Stimulated activated CD8-positive, alpha-beta memory T cell treated with anti-CD3 and anti-CD28 coated beads, Interleukin-12 subunit alpha, Interleukin-12 subunit beta, amount 100 ng/mL, for 24 hours (primary cell): ENCODE measurements around the gene EXD1.

Experiments used
- DNase-seq: peaks from one replicate; pipeline ENCODE4 v3.0.0-alpha.2; 2020; ENCODE audit errors: extremely low read depth

EXD1 gene

GRCh38 chr15:41231422-41232226 is 1.1 kb upstream of the EXD1 start:
- DNase-seq = no peak

GRCh38 chr15:41230345-41230649 is 260 bp downstream of the EXD1 start:
- no peak for DNase-seq

- DNase-seq = no peak
These were observed 11.2 kb downstream of the EXD1 start for GRCh38 chr15:41219381-41219780.

- no peak for DNase-seq
These were observed 11.7 kb downstream of the EXD1 start for GRCh38 chr15:41218851-41219250.

- DNase-seq = no peak
These were observed 14.8 kb downstream of the EXD1 start for GRCh38 chr15:41215708-41216107.

GRCh38 chr15:41207687-41208448 is 22.7 kb downstream of the EXD1 start:
- DNase-seq = no peak

GRCh38 chr15:41205315-41205714 is 25.2 kb downstream of the EXD1 start:
- no peak for DNase-seq

GRCh38 chr15:41203395-41203794 is 27.2 kb downstream of the EXD1 start:
- no peak for DNase-seq

GRCh38 chr15:41199470-41199869 is 31.1 kb downstream of the EXD1 start:
- DNase-seq = no peak

GRCh38 chr15:41194444-41194843 is 36.1 kb downstream of the EXD1 start:
- no peak for DNase-seq

GRCh38 chr15:41183581-41183980 is 47.0 kb downstream of the EXD1 start:
- DNase-seq = no peak

GRCh38 chr15:41182266-41182665 is 48.3 kb downstream of the EXD1 start:
- no peak for DNase-seq

GRCh38 chr15:41180206-41180789 is 50.3 kb downstream of the EXD1 start:
- DNase-seq = no peak

GRCh38 chr15:41169781-41170180 is 60.8 kb downstream of the EXD1 start:
- no peak for DNase-seq

GRCh38 chr15:41169086-41169485 is 61.5 kb downstream of the EXD1 start:
- DNase-seq = no peak

GRCh38 chr15:41161736-41162135 is 68.8 kb downstream of the EXD1 start:
- DNase-seq = no peak

GRCh38 chr15:41161336-41161735 is 69.2 kb downstream of the EXD1 start:
- no peak for DNase-seq

- no peak for DNase-seq
These were observed 69.8 kb downstream of the EXD1 start for GRCh38 chr15:41160639-41161315.

GRCh38 chr15:41154412-41154811 is 76.1 kb downstream of the EXD1 start:
- DNase-seq = no peak

- no peak for DNase-seq
These were observed 76.8 kb downstream of the EXD1 start for GRCh38 chr15:41153733-41154132.

- no peak for DNase-seq
These were observed 79.0 kb downstream of the EXD1 start for GRCh38 chr15:41151451-41152005.

GRCh38 chr15:41150279-41150678 is 80.3 kb downstream of the EXD1 start:
- no peak for DNase-seq
